GM23338 (cell line): ENCODE data around the gene DOCK1. TPM values are rescaled to one million over a fixed set of nuclear protein-coding genes. Genes with fewer than 3 reads are reported as not detected.

ENCODE experiments used
- ATAC-seq: fragments of 200-7000 bp; cut with Tn5 transposase; 3 replicates; pipeline ENCODE4 v1.9.1; 2020
- DNase-seq: peaks from one replicate; pipeline ENCODE4 v3.0.0-alpha.2; 2015; ENCODE audit warnings: low spot score
- H2AFZ ChIP-seq: fragments of 200-600 bp; sonication (generic); 2 replicates; pipeline ENCODE4 v1.8.0; 2016; ENCODE audit warnings: antibody characterized with exemption, mild to moderate bottlenecking, moderate library complexity
- H3F3A ChIP-seq: fragments of 200-600 bp; sonication (generic); replicated peaks from 2 replicates; pipeline ENCODE4 v1.8.0; 2017; ENCODE audit warnings: antibody characterized with exemption, mixed run types, low read depth
- H3K27ac ChIP-seq: fragments of 200-600 bp; sonication (generic); 2 replicates; pipeline ENCODE4 v1.6.1; 2016; ENCODE audit warnings: low read depth
- H3K27me3 ChIP-seq: fragments of 200-600 bp; sonication (generic); 2 replicates; pipeline ENCODE4 v1.8.0; 2016; ENCODE audit warnings: mild to moderate bottlenecking, mixed run types, moderate library complexity; ENCODE audit not compliant: insufficient read depth
- H3K36me3 ChIP-seq: fragments of 200-600 bp; sonication (generic); 2 replicates; pipeline ENCODE4 v1.8.0; 2016; ENCODE audit warnings: mild to moderate bottlenecking; ENCODE audit not compliant: insufficient read depth
- H3K4me1 ChIP-seq: fragments of 200-600 bp; sonication (generic); 2 replicates; pipeline ENCODE4 v1.8.0; 2016; ENCODE audit warnings: mild to moderate bottlenecking, moderate library complexity; ENCODE audit not compliant: insufficient read depth
- H3K4me2 ChIP-seq: fragments of 200-600 bp; sonication (generic); 2 replicates; pipeline ENCODE4 v1.7.1; 2017; ENCODE audit warnings: mixed run types
- H3K4me3 ChIP-seq: fragments of 200-600 bp; sonication (generic); 2 replicates; pipeline ENCODE4 v1.6.1; 2016; ENCODE audit warnings: mixed run types
- H3K79me2 ChIP-seq: fragments of 200-600 bp; sonication (generic); replicated peaks from 2 replicates; pipeline ENCODE4 v1.8.0; 2017; ENCODE audit warnings: mild to moderate bottlenecking; ENCODE audit not compliant: insufficient read depth
- H3K9me2 ChIP-seq: fragments of 200-600 bp; sonication (generic); 2 replicates; pipeline ENCODE4 v1.8.0; 2017; ENCODE audit not compliant: insufficient read depth
- H4K20me1 ChIP-seq: fragments of 200-600 bp; sonication (generic); replicated peaks from 2 replicates; pipeline ENCODE4 v1.8.0; 2017; ENCODE audit warnings: mild to moderate bottlenecking; ENCODE audit not compliant: insufficient read depth
- H3K27ac Mint-ChIP-seq: 2 replicates; pipeline ENCODE4 v1.8.0; 2020; ENCODE audit warnings: inconsistent platforms, mild to moderate bottlenecking, moderate library complexity, mixed read lengths
- H3K27me3 Mint-ChIP-seq: 3 replicates; pipeline ENCODE4 v1.8.0; 2022; ENCODE audit warnings: low read depth, mild to moderate bottlenecking, moderate library complexity, mixed read lengths, inconsistent platforms; ENCODE audit not compliant: insufficient read depth, poor library complexity
- H3K36me3 Mint-ChIP-seq: 3 replicates; pipeline ENCODE4 v1.8.0; 2021; ENCODE audit warnings: low read depth, mild to moderate bottlenecking, inconsistent platforms, moderate library complexity, mixed read lengths
- H3K4me1 Mint-ChIP-seq: 3 replicates; pipeline ENCODE4 v1.8.0; 2020; ENCODE audit warnings: mild to moderate bottlenecking, inconsistent platforms, mixed read lengths
- H3K4me3 Mint-ChIP-seq: 3 replicates; pipeline ENCODE4 v1.8.0; 2021; ENCODE audit warnings: moderate library complexity, mild to moderate bottlenecking, inconsistent platforms, mixed read lengths
- H3K9me3 Mint-ChIP-seq: 3 replicates; pipeline ENCODE4 v1.8.0; 2020; ENCODE audit warnings: moderate library complexity, mild to moderate bottlenecking, inconsistent platforms, mixed read lengths
- CREB1 ChIP-seq: fragments of 250-450 bp; sonication (Bioruptor Pico); IDR thresholded peaks from 2 replicates; pipeline ENCODE4 v1.5.0; 2020; ENCODE audit warnings: low read depth, mild to moderate bottlenecking, moderate library complexity
- ETS1 ChIP-seq: IDR thresholded peaks from 2 replicates; pipeline ENCODE4 v1.6.1; 2016; ENCODE audit warnings: antibody characterized with exemption
- EZH2phosphoT487 ChIP-seq: fragments of 200-600 bp; sonication (generic); IDR thresholded peaks from one replicate; pipeline ENCODE4 v1.8.1; 2018; ENCODE audit warnings: antibody characterized with exemption; ENCODE audit not compliant: unreplicated experiment
- JUNB ChIP-seq: IDR thresholded peaks from one replicate; pipeline ENCODE4 v1.6.1; 2016; ENCODE audit warnings: antibody characterized with exemption; ENCODE audit not compliant: unreplicated experiment
- POLR2AphosphoS5 ChIP-seq: IDR thresholded peaks from 2 replicates; pipeline ENCODE4 v1.6.1; 2016; ENCODE audit warnings: antibody characterized with exemption, low read depth
- ZNF462 ChIP-seq: fragments of 250-450 bp; sonication (Bioruptor Pico); IDR thresholded peaks from 2 replicates; pipeline ENCODE4 v1.5.0; 2020; ENCODE audit warnings: mild to moderate bottlenecking, moderate library complexity
- polyA plus RNA-seq: library from polyadenylated mRNA; unstranded; fragments of >200 nt; fragmentation: Nextera tagmentation; extraction: Ambion mirVana; gene quantifications from 2 replicates; pipeline ENCODE4 v1.2.1, GENCODE V29; 2016
- total RNA-seq: library from RNA; depleted of rRNA; stranded (reverse); fragments of >200 nt; shearing (Covaris generic); gene quantifications from 2 replicates; pipeline ENCODE4 v1.2.3, GENCODE V29; 2014

Gene DOCK1
- total and polyA plus RNA-seq, 2 experiments from 2014 or later = 13.2 to 55.3 TPM

- H3K27me3 Mint-ChIP-seq = peaks cover 10% of the 10 kb centered on the region
Observed at GRCh38 chr10:127470911-127471310, 565.7 kb downstream of the DOCK1 start.

More at GRCh38 chr10:127470911-127471310, 565.7 kb downstream of the DOCK1 start:
- H3K4me2 ChIP-seq = no peak overlapping the region
- no peak overlapping the region for H2AFZ ChIP-seq
- H3K36me3 ChIP-seq = no peaks in the 10 kb centered on the region
- no peaks in the 10 kb centered on the region for H3F3A ChIP-seq
- Mint-ChIP-seq H3K4me3 (no peak overlapping the region), H3K4me1 (peaks cover 14% of the 10 kb centered on the region), H3K27ac (no peak overlapping the region), H3K9me3 (no peaks in the 10 kb centered on the region; the same call in 2 of the 3 replicates), H3K36me3 (no peaks in the 10 kb centered on the region)
- DNase-seq (no peak), ATAC-seq (no peak)
- H3K79me2 ChIP-seq = no peaks in the 10 kb centered on the region
- peaks cover 9% of the 10 kb centered on the region; the same call in 1 of the 2 replicates for H3K9me2 ChIP-seq
- H3K4me1 ChIP-seq = peaks cover 4% of the 10 kb centered on the region; the same call in 1 of the 2 replicates
- no peaks in the 10 kb centered on the region for H4K20me1 ChIP-seq
- no peak overlapping the region for H3K27ac ChIP-seq
- H3K27me3 ChIP-seq = no peaks in the 10 kb centered on the region
- H3K4me3 ChIP-seq = no peak overlapping the region
- TF ChIP-seq ZNF462 (CRISPR knock-in tag) (no peak), EZH2phosphoT487 (no peak), ETS1 (no peak), CREB1 (CRISPR knock-in tag) (no peak), POLR2AphosphoS5 (no peak), JUNB (no peak)
